Adrenal gland (tissue), 12 donors: ENCODE data around the gene RIC3. TPM values are rescaled to one million over a fixed set of nuclear protein-coding genes. Genes with fewer than 3 reads are reported as not detected.

Experiments
- DNase-seq, 7 donors: peaks; one replicate each; pipeline ENCODE4 v3.0.0-alpha.2; 2019 to 2020
- H3K27ac ChIP-seq, 5 donors: fragments of 200-600 bp; sonication (generic) in 4 of 5; 1 replicate in 3 of 5; 2 replicates in 2 of 5; pipeline versions ENCODE4 v1.5.1 to v1.8.0; 2016 to 2020; ENCODE audit warnings: mild to moderate bottlenecking in 1 of 5
- H3K27me3 ChIP-seq: fragments of 200-600 bp; 2 replicates; pipeline ENCODE4 v1.8.0; 2021
- H3K36me3 ChIP-seq, 2 donors: fragments of 200-600 bp; replicated peaks in 1 of 2; 1 replicate in 1 of 2; 2 replicates in 1 of 2; pipeline versions ENCODE4 v1.5.1 to v1.8.0; 2018 to 2022
- H3K4me1 ChIP-seq, 2 donors: fragments of 200-600 bp; replicated peaks in 1 of 2; 1 replicate in 1 of 2; 2 replicates in 1 of 2; pipeline versions ENCODE4 v1.5.1 to v1.8.0; 2018 to 2021
- H3K4me3 ChIP-seq, 4 donors: fragments of 200-600 bp; sonication (generic) in 3 of 4; one replicate each; pipeline ENCODE4 v1.5.1; 2016 to 2018
- H3K9me3 ChIP-seq, 3 donors: fragments of 200-600 bp; sonication (generic) in 1 of 3; replicated peaks in 1 of 3; 1 replicate in 2 of 3; 2 replicates in 1 of 3; pipeline versions ENCODE4 v1.5.1 to v1.8.0; 2016 to 2021
- CTCF ChIP-seq, 6 experiments: fragments of 450-650 bp in 4 of 6; fragments of 200-600 bp in 2 of 6; sonication (generic) in 1 of 6; IDR thresholded peaks; 1 replicate in 5 of 6; 2 replicates in 1 of 6; pipeline versions ENCODE4 v1.5.1 to v1.8.0; 2016 to 2021; ENCODE audit warnings: antibody characterized with exemption in 6 of 6, mild to moderate bottlenecking in 2 of 6, moderate library complexity in 1 of 6
- POLR2A ChIP-seq, 2 donors: fragments of 450-650 bp; IDR thresholded peaks; one replicate each; pipeline ENCODE4 v1.6.1; 2017; ENCODE audit warnings: antibody characterized with exemption in 2 of 2, mild to moderate bottlenecking in 2 of 2, moderate library complexity in 1 of 2
- WGBS, 4 donors: extraction: QIAGEN DNeasy Blood & Tissue Kit in 2 of 4; methylation state at CpG; one replicate each; pipeline versions ENCODE4 v1.1.5 to v1.1.7; 2013 to 2017; 5-methylcytosine and 5-hydroxymethylcytosine counted together
- intact Hi-C, 2 donors: fragments of 100-400 bp; cut with DNase I; formaldehyde crosslinking; loops; one replicate each; pipeline versions ENCODE4 v1.14.1 to v1.15.0; 2022 to 2023
- polyA plus RNA-seq, 3 donors: library from polyadenylated mRNA; stranded (reverse); fragments of 200-250 nt in 2 of 3; fragments of 350-450 nt in 1 of 3; fragmentation: Illumina TruSeq in 1 of 3; extraction: RNeasy Lipid Tissue Mini Kit (QIAGEN cat#74804) in 1 of 3; gene quantifications; one replicate each; pipeline ENCODE4 v1.2.3, GENCODE V29; 2013 to 2014
- total RNA-seq, 9 donors: library from RNA; depleted of rRNA in 4 of 9; stranded (reverse); fragments of >200 nt in 4 of 9; fragments of 120-200 nt in 1 of 9; fragmentation: NEBNext Ultra II Directional in 1 of 9; extraction: Animal tissue kit (Norgen Biotek cat#: 25700) in 1 of 9; gene quantifications; one replicate each; pipeline versions ENCODE4 v1.1.0 to v1.2.4, GENCODE V29; 2013 to 2023
- donor health status: healthy with polysubstance abuse.
- donor health status: Bipolar disorder and iron deficiency.
- donor health status: DM: yes; HTN: yes; CAD: no.
- donor health status: DM: no; HTN: no; CAD: no.
- donor health status: DM: no; HTN: no; CAD: no.
- donor health status: DM: yes; HTN: yes; CAD: no.

RIC3 gene
- total and polyA plus RNA-seq, 12 donors: 11.0 to 45.5 (median 29.4) TPM

GRCh38 chr11:8086571-8086970 is 82.3 kb downstream of the RIC3 start:
- Histone ChIP-seq H3K4me1 (peaks cover 0 to 6% of the 10 kb centered on the region in 2 donors), H3K9me3 (no peaks in the 10 kb centered on the region), H3K4me3 (no peak overlapping the region), H3K36me3 (no peaks in the 10 kb centered on the region), H3K27me3 (no peaks in the 10 kb centered on the region), H3K27ac (peak overlapping the region in 2 of 5 donors; percentile 22 to 66)
- DNase-seq: no peak
- TF ChIP-seq CTCF (IDR thresholded peaks at IDR 0.05) (no peak), POLR2A (IDR thresholded peaks at IDR 0.05) (no peak)
- WGBS, 4 donors: 78 to 89% (median 85%) methylated on average over 7 of the region's 7 CpGs
- intact Hi-C loops: no loop called here

GRCh38 chr11:8086001-8086479 is 82.8 kb downstream of the RIC3 start:
- intact Hi-C loops: no loop called here
- H3K4me3 ChIP-seq: no peak overlapping the region
- no peak for TF ChIP-seq CTCF (IDR thresholded peaks at IDR 0.05)
- TF ChIP-seq POLR2A (IDR thresholded peaks at IDR 0.05): no peak
- peaks cover 0 to 8% of the 10 kb centered on the region in 2 donors for H3K4me1 ChIP-seq
- no peaks in the 10 kb centered on the region for H3K9me3 ChIP-seq
- H3K36me3 ChIP-seq: no peaks in the 10 kb centered on the region
- H3K27me3 ChIP-seq: no peaks in the 10 kb centered on the region
- H3K27ac ChIP-seq: peak overlapping the region in 2 of 5 donors; percentile 22 to 66
- WGBS, 4 donors: 57 to 88% (median 70%) methylated on average over 5 to 8 of the region's 8 CpGs
- peak in 1 of 7 donors; percentile 90 for DNase-seq

DNA sequence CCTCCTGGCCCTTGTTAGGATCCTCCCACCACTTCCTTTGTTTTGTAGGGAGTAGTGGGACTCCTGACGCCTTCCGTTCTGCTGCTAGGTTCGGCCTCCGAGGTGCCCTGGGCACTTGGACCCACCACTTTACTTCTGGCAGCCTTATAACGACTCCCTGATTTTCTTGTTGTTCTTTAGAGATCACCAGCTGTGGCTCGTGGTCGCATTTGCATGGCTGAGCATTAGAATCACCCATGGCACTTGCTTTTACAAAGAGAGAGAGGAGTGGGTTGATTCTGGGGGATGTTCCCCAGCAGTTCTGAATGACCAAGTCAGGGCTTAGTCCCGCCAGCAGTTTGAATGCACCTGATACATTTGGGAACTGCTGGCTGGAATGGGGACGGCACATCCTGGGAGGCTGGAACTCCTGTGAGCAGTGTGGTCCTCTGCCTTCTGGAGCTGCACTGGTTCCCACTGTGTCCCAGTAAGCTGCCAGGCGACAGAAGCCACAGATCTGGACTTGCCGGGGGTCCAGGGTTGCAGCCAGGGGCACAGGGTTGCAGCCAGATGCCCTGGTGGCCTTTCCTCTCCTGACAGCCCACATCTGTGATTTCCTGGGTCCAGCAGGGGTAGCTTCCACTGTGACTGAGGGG is 83.7 kb downstream of the RIC3 start:
- H3K27me3 ChIP-seq: no peaks in the 10 kb centered on the region
- TF ChIP-seq CTCF (IDR thresholded peaks at IDR 0.05) (no peak), POLR2A (IDR thresholded peaks at IDR 0.05) (no peak)
- H3K9me3 ChIP-seq: no peaks in the 10 kb centered on the region
- H3K27ac ChIP-seq: peak overlapping the region in 1 of 5 donors; percentile 66
- peaks cover 0 to 8% of the 10 kb centered on the region in 2 donors for H3K4me1 ChIP-seq
- no peak for DNase-seq
- 80 to 94% (median 89%) methylated on average over 8 to 11 of the region's 11 CpGs for WGBS, 4 donors
- intact Hi-C loops: no loop called here
- no peak overlapping the region for H3K4me3 ChIP-seq
- no peaks in the 10 kb centered on the region for H3K36me3 ChIP-seq

- Histone ChIP-seq H3K36me3 (no peaks in the 10 kb centered on the region), H3K9me3 (no peaks in the 10 kb centered on the region), H3K27ac (peak overlapping the region in 1 of 5 donors; percentile 66), H3K27me3 (no peaks in the 10 kb centered on the region), H3K4me1 (peaks cover 0 to 8% of the 10 kb centered on the region in 2 donors), H3K4me3 (no peak overlapping the region)
- 92 to 98% (median 95%) methylated on average over 5 to 6 of the region's 6 CpGs for WGBS, 4 donors
- DNase-seq: no peak
- no peak for TF ChIP-seq POLR2A (IDR thresholded peaks at IDR 0.05)
- intact Hi-C loops: no loop called here
Observed at GRCh38 chr11:8084352-8084751, 84.5 kb downstream of the RIC3 start.

GRCh38 chr11:8083871-8084281 is 84.9 kb downstream of the RIC3 start:
- H3K4me3 ChIP-seq: no peak overlapping the region
- intact Hi-C loops: no loop called here
- H3K27ac ChIP-seq: peak overlapping the region in 1 of 5 donors; percentile 66
- no peaks in the 10 kb centered on the region for H3K9me3 ChIP-seq
- WGBS, 4 donors: 50 to 73% (median 57%) methylated on average over 1 of the region's 1 CpG
- peaks cover 0 to 8% of the 10 kb centered on the region in 2 donors for H3K4me1 ChIP-seq
- no peaks in the 10 kb centered on the region for H3K27me3 ChIP-seq
- TF ChIP-seq POLR2A (IDR thresholded peaks at IDR 0.05): no peak
- no peak for TF ChIP-seq CTCF (IDR thresholded peaks at IDR 0.05)
- DNase-seq: no peak
- no peaks in the 10 kb centered on the region for H3K36me3 ChIP-seq
